NCI-H187 (cell line): ENCODE data around the gene LRTM1.

Experiments
- DNase-seq, 2 experiments: peaks; one replicate each; lab custom pipeline; 2025; lab: John Stamatoyannopoulos, UW

Gene LRTM1

DNA sequence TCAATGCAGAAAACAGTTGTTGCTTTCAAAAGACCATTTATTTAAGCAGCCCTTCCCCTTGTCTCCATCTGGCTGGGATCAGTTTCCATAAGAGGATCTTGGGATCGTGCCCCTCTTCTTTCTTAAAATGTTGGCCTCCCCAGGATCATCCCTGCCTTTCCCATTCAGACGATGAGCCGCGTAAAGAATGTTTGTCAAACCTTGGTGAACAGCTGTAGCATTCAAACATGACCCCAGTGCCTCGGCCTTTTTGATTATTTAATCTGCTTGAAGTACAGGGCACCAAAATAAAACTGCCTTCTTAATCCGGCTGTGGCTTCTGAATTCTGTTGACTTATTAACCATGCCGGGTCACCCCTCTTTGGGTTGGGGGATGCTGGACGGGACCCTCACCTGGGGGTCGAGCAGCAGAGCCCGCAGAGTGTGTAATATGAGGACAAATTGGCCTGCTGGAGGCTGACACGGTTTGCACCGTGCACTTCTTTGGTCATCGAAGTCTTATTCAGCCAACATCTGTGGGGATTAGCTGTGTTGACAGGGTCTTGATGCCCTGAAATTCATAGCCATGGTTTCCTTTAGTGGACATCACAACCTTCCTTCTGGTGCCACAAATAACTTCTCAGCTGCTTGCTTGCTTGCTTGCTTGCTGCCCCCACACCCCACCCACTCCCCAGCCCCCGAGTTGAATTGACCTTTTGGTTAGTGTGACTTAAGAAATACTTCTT lies at the start of gene LRTM1:
Gene LRTM1, minus strand, starts transcription at position 14 of the 725 bp plus-strand sequence. CDS start 148 bp downstream, outside the sequence.
- no peak for DNase-seq

DNA sequence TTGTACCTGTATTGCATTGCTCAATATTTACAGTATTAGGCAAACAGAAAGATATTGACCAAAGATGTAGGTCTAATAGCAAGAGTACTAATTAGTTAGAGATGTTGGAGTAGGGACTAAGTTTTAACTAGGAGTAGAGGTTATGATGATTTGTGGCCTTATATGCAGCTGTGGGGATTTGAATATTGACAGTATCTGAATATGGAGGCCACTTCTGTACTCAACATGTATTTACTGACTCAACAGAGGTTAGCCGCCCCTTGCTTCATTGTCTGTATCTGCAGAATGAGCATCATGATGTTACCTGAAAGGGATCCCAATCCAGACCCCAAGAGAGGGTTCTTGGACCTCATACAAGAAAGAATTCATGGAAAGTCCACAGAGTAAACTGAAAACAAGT lies 49.6 kb upstream of the LRTM1 start:
- no peak for DNase-seq

DNA sequence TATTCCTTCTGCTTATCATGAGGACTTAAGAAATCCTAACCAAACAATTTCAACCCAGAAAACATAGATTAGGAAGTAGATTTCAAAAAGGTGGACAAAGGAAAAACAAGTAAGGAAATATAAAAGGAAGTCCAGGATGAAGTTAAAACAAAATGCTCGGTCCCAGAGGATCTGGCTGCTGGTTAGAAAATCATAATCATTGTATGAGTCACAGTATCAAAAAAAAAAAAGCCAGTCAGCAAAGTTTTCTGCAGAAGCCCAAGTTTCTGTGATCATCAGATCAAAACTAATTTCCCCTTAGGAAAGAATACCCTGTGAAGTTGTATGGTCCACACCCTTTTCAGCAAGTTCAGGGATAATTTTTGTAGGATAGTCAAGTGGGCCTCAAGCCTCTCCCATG lies 43.0 kb upstream of the LRTM1 start:
- no peak for DNase-seq

DNA sequence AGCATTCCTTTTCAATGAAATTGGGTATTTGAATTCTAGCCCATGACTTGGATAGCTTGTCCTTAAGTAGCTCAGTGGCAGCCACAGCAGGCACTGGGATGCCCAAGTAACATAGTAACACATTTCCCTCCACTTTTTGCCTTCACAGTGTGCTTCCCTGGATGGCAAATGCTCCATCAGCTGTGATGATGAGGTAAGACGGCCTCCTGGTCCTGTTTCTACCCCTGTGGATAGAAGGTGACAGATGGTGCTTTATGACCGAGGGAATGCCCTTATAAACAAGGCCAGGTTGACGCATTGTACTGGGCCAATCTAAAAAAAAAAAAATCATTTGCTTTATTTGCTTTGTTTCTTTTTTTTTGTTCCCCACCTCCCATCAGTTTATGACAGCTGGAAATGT lies 41.8 kb upstream of the LRTM1 start:
- DNase-seq = no peak

DNA sequence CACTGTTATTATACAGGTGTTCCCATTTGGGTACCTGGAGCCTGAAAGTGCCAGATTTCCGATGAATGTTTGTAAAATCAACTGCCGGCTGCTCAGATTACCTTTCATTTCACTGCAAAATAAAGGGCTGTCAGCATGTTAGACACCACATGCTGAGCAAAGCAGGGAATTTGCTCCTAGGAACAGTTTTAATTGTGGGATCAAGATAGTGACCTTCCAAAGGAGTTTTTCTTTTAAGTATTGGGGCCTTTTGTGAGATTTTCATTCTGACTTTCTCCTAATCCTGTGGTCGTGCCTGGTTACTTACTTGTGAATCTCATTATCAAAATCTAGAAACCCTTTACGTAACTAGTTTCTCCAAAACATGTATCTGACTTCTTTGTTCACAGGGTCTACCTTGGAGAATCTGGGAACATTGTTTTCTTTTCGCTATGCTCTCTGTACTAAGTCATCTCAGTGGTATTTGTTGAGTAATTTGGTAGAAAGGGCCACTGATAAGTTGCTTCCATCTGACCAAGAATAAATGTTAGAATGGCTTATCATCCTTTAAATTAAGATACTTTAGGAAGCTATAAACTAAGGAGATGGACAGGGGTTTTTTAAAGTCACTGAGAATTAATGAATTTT lies 40.8 kb upstream of the LRTM1 start:
- DNase-seq = no peak

DNA sequence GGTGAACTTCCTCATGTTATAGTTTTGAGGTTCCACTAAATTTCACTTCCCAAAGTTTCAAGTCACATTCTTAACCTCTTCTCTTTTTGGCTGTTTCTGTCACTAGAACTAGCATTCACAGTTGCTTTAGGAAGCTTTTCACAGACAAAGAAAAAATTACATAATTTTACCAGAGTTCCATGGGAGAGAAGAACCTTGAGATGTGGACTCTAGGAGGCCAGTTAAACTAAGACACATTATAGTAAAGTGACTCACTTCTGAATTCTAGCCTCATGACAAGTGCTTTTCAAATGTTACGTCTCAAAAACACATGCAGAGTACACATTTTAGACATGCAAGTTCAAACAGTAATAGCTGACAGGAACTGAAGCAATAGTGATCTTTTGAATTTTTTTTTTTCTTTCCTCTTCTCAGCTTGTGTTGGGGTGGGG lies 39.9 kb upstream of the LRTM1 start:
- no peak for DNase-seq

DNA sequence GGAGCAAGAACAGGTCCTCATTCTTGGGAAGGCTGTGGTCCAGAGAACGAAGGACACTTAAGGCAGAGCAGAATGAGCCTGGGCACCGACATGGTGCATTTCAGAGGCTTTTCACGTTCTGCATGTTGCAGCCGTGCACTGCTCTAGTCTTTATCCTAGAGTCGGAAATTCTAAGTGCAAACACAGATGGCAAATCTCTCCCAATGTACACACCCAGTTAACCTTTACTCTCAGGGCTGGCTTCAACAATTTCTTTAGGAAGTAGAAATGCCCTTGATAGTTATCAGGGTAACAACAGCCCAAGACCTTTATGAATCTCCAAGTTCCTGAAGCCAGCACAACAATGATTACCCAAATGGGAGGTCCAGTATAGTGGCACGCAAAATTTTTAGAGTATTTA lies 39.1 kb upstream of the LRTM1 start:
- DNase-seq = no peak

DNA sequence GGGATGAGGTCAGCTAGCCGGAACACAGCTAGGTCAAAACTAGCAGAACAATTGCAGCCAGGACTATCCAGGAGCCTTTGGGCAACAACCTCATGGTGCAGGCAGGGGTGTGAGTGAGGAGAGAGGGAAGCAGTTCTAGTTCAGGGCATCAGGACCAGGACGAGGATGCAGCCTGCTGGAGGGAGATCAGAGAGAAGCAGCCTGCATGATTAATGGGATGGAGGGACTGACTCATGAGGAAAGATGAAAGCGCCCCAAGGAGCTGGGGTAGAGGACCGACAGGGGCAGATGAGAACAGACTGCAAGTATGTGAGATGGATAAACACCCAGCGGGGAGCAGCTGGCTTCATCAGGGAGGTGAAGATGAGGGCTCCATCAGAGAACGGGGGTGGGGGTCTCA lies 37.9 kb upstream of the LRTM1 start:
- DNase-seq = no peak

DNA sequence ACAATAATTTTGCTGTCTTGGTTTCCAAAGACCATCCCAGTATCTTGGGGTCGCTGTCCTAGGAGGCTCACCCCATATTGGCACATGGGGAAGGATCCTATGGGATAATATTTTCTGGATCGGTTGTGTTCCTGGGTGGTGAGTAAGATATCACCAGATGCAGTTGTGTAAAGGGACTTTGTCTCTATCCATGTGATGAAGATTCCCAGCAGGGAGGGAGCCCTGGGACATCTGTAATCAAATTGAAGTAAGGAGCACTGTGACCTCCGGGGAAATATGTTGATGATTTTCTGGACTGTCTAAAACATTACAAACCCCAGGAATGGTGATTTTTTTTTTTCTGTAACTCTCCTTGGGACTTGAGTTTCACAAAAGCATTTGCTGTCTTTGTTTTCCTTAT lies 36.2 kb upstream of the LRTM1 start:
- no peak for DNase-seq

DNA sequence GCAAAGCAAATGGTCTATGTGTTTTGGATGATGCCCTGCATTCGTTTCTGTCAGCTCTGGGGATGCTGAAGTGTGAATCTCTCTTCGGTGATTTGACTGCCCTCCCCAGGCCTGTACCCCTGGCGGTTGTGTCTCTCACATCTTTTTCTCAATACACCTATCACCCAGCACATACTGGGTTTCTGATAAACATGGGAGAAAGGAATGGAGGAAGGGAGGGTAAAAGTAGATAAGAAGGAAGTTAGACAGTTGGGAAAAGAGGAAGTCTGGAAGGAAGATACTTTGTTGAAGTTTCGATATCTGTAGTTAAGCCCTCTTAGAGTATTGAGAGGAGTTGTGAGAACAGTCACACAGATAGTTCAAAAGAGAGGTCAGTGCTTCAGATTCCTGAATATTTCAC lies 35.8 kb upstream of the LRTM1 start:
- DNase-seq = no peak

DNA sequence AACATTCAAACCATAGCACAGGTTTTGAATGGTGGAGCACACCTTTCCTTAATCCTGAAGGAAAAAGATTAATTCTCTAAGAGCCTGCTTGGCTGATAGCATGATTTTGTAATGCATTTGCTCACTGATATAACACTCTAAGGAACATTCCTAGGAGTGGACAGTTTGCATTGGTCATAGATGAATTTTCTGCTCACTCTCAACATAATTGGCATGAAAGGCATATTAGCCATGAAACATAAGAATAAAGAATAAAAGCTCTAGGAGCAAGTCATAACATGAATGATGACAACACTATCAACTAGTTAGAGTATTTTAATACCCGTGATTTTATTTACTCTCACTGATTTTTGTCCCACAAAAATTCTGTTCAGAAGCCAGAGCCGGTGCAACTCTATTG lies 34.3 kb upstream of the LRTM1 start:
- no peak for DNase-seq

DNA sequence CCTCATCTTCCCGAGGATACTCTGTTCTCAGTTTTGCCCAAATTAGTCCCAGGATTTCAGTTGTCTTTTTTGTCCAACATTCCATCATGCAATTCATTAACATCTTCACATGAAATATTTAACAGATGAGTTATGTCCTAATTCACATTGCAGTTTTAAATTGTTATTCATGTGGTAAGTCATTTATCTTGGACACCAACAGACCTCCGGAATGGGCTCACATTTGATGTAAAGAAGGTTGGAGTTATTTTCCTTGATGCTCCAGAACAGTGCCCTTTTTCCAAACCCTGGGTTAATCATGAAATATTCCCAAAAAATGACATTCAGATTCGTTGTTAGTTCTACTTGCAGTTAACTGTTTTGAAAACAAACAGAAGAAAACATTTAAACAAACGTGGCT lies 32.8 kb upstream of the LRTM1 start:
- no peak for DNase-seq

DNA sequence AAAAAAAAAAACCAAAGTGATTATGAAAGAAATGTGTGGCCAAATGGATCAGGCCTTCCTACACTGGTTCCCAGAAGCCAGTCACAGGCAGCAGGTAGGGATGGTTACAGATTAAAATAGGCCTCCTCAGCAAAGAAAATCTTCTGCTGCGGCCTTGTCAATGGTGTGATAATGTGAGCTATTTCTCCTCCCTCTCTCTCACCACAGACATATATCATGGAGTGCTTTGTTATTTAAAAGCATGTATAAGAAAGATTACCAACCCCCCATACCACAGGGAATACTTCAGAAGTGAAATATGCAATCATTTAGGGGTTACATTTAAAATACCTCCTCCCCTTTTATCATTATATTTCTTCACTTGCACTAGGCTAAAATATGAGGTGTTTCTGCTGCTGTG lies 32.2 kb upstream of the LRTM1 start:
- no peak for DNase-seq

DNA sequence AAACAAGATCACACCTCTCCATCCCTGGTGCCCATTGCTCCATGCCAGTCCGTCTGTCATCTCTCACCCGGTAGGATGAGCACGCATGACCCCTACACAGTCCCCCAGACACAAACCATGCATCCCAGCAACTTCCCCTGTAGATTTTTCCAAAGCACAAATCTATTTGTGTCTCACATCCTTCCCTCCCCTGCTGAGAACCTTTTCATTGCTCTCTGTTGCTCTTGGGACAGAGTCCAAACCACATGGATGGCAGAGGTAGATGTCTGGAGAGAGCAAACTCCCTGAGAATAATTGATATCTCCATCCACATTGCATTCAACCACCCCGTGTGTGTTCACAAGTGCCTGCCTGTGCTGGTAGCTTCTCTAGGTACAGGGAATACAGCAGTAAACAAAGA lies 29.9 kb upstream of the LRTM1 start:
- no peak for DNase-seq

DNA sequence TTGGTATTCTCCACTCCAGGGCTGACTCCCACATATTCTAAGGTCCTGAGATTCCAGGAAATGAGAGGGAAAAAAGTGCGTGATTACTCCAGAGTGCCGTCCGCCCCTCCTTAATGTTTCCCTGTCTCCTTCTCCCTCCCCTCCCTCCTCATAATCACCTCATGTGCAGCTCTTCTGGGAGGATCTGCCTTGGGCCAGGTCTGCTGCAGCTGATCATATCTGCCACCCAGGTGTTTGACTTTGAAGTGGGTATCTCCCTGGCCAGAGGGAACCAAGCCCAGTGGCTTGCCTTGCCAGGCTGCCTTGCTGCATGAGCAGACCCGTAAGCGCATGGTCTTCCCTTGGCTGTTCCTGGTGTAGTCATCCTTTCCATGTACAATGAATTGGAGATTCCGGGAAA lies 28.1 kb upstream of the LRTM1 start:
- DNase-seq = no peak

DNA sequence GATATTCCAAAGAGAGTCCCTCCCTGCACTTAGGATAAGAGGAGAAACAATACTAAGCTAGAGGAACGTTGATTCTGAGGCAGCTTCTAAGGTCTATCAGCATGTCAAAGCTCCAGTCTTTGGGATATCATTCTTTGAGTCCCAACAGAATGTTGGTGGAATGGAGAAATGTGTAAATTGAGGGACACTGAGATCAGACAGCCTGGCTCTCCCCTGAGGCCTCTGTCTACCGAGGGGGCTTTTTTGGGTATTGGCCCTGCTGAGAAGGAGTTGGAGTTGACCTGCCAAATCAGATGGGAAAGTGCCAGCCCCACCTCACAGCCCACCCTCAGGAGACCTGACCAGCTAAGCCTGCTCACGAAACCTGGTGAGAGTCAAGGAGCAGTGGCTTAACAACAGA lies 27.6 kb upstream of the LRTM1 start:
- DNase-seq = no peak

DNA sequence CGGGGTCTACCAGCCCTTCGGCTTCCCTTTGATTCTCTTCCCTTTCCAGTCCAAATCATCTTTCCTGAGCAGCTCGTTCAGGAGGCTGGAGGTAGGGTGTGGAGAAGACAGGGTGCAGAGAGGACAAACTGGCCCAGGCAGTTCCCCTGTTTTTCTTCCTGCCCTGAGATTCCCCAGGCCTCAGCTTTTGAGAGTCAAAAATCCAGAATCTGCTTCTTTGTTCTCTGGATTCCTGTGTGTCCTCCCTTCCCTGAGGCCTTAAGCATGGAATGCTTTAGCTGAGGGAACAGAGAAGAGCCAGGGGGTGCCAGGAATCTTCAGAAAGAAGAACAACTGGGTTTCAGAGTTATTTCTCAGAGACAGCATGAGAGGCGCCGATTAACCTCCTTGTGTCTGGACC lies 26.7 kb upstream of the LRTM1 start:
- no peak for DNase-seq

DNA sequence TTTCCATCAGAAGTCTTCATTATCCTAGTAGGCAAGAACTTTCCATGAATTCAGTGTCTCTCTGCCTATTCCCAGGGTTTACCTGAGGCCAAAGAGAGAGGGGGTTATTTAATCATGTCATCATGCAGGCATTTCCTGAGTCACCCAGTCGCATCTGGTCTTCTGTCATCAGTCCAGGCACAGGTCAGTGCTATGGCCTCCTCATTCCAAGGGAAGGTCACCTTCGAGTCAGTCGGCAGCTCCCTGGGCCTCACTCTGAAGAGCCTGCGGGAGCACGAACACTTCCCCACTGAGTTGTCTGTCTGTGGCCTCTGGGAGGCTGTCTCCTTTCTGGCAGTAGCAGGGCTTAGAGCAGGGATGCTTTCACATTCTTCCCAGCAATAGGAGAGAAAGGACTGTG lies 26.2 kb upstream of the LRTM1 start:
- no peak for DNase-seq

DNA sequence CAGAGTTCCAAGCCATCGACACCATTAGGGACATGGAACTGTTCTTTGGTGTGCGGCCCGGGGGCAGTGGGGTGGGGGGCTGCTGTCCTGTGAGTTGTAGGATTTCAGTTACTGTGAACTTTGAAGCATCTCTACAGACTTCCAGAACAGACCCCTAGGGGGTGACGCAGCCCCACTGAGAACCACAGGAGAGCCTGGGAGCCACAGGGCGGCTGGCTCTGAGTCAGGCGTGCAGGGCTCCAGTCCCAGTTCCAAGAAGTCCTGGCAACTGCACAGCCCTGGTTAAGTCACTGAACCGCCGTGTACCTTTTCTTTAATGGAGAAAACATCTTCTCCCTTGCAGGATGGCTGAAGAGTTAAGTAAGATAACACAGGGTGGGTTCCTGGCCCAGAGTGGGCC lies 23.5 kb upstream of the LRTM1 start:
- DNase-seq = no peak

DNA sequence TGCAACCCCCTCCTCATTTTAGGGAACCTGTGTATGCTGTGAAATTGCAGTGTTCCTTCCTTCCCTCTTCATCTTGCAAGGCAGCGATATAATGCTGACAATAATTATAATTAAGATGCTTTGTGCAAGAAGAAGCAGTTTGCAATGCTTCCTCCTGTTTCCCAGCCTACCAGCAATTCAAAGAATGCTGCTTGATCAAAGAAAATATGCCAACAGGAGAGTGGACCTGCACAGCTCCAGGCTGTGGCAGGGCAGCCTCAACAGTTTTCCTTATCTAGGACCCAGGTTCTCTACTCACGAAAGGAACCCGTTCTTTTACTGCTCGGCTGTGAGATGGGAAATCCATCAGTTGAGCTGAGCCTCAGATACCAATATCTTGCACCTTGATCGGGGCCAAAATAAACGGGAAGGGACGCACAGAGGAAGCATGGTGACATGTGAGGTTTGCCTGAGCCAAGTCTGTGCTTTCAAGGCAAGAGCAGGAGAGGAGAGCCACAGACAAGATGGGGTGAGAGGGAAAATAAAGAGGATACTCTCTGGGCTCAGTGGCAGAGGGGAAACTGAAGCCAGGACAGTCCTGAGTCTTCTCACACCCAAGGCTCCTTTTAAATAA lies 22.6 kb upstream of the LRTM1 start:
- DNase-seq = no peak

DNA sequence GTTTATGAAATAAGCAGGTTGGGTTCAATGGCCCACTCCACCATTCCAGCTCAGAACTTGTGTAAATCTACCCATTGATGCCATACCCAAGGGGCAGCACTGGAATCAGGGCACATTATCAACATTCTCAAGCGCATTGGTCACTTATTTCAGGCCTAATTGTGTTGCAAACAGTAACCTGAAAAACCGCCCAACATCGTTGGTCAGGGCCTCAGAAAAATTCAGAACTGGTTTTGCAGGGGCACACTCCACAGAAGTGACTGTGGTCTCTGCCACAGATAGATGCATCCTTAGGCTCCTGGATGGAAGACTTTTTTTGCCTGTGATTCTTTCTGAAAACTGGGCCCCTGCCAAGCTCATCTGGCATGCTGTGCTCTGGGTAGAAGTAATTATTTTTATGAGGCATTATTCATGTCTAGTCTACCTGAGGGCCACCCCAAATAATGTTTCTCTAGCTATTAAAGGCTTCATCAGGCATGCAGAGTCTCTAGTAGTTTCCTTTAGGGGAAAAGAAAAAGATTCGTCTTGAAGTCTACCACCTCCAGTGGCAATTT lies 21.7 kb upstream of the LRTM1 start:
- DNase-seq = no peak

DNA sequence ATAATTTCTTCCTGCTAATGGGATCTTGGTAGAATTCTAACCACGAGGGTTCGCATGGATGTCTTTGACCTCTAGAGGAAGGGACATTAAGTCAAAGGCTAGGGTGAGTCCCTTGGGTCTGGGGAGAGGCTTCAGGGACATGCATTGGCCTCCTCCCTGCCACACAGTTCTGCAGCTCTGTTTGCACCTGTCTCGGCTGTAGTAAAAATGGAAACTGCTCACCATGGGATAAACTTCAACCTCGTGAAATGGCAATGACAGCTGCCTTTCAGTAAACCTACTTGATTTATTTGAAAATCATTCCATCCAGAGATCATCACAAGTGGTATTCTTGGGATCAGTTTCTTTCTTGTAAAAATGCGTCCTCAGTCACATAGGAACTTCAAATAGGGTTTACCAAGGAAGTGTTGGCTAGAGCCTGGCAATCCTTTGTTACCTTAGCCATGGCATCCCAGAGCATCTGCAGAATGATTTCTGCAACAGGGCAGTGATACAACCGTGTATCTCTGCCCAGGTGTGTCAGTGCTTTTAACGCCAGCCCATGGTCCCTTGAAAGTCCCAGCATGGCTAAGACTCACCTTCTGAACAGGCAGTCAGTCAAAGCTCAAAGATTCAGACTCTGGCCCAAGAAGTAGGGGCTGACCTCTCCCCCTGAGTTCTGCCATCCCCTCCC lies 14.0 kb upstream of the LRTM1 start:
- no peak for DNase-seq

DNA sequence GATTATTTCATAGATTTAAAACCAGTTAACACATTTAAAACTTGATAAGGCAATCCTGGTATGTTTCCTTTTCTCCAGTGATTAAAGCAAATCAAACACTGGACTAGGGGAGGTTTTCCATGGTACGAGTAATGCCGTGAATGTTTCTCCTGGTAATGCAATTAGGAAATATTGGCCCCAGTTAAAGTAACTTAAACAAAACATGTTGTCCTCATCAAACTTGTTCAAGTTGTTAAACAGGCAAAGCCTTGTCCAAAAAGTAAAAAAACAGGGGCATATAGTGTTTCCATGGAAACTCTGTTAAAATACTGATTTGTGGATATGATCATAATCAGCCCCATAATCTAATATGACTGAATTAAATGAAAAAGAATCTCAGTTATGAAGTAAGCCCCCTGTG lies 13.1 kb upstream of the LRTM1 start:
- no peak for DNase-seq
